Kasumi-1 (cell line): ENCODE measurements around the gene PIKFYVE.
"Not testable (repeated sequence)": the region's sequence is repeated elsewhere in the genome, so short reads cannot be mapped to it uniquely, and the experiment has no call there.

Experiments used
- DNase-seq, 2 experiments: peaks; one replicate each; lab custom pipeline; 2025; lab: John Stamatoyannopoulos, UW

Gene PIKFYVE

GRCh38 chr2:208265801-208266552, at the start of gene PIKFYVE:
PIKFYVE (plus strand) TSS chr2:208266255; CDS start chr2:208271520, 5,265 bp downstream.
- DNase-seq = peak; percentile 86 to 88

- not testable (repeated sequence) for DNase-seq
These were observed 44.2 kb upstream of the PIKFYVE start for GRCh38 chr2:208221873-208222272.

- no peak for DNase-seq
These were observed 43.7 kb upstream of the PIKFYVE start for GRCh38 chr2:208222351-208222750.

GRCh38 chr2:208224802-208225201, 41.3 kb upstream of the PIKFYVE start:
- DNase-seq = no peak

- DNase-seq = no peak
These were observed 38.3 kb upstream of the PIKFYVE start for GRCh38 chr2:208227581-208228232.

- DNase-seq = no peak
These were observed 37.6 kb upstream of the PIKFYVE start for GRCh38 chr2:208228476-208228875.

GRCh38 chr2:208234786-208235185, 31.3 kb upstream of the PIKFYVE start:
- no peak for DNase-seq

GRCh38 chr2:208235860-208236259, 30.2 kb upstream of the PIKFYVE start:
- no peak for DNase-seq

GRCh38 chr2:208239770-208240493, 26.1 kb upstream of the PIKFYVE start:
- no peak for DNase-seq

- DNase-seq = no peak
These were observed 25.3 kb upstream of the PIKFYVE start for GRCh38 chr2:208240619-208241209.

- no peak for DNase-seq
These were observed 21.6 kb upstream of the PIKFYVE start for GRCh38 chr2:208244422-208244821.

- no peak for DNase-seq
These were observed 20.3 kb upstream of the PIKFYVE start for GRCh38 chr2:208245746-208246145.

GRCh38 chr2:208248601-208249000, 17.5 kb upstream of the PIKFYVE start:
- no peak for DNase-seq

GRCh38 chr2:208249296-208249695, 16.8 kb upstream of the PIKFYVE start:
- DNase-seq = no peak

- no peak for DNase-seq
These were observed 15.7 kb upstream of the PIKFYVE start for GRCh38 chr2:208250388-208250787.

- DNase-seq = no peak
These were observed 15.0 kb upstream of the PIKFYVE start for GRCh38 chr2:208251098-208251497.

GRCh38 chr2:208252716-208253492, 13.2 kb upstream of the PIKFYVE start:
- DNase-seq = no peak

GRCh38 chr2:208253600-208254117, 12.4 kb upstream of the PIKFYVE start:
- DNase-seq = no peak

- peak; percentile 61 to 63 for DNase-seq
These were observed 11.8 kb upstream of the PIKFYVE start for GRCh38 chr2:208254118-208254870.

GRCh38 chr2:208254871-208255556, 11.0 kb upstream of the PIKFYVE start, which contains the start of gene IDH1:
IDH1 (minus strand) TSS chr2:208255071; CDS start chr2:208251551, 3,520 bp downstream.
- DNase-seq = peak; percentile 52 to 69
